HL-60 (cell line): ENCODE data around the gene EIF4EBP2.

Experiments
- DNase-seq, 2 experiments: peaks; one replicate each; pipeline ENCODE4 v3.0.0-alpha.2; 2010 to 2020; ENCODE audit warnings: low read depth in 1 of 2, low spot score in 1 of 2
- H3K27ac ChIP-seq: fragments of 250-450 bp; sonication (Bioruptor Pico); replicated peaks from 2 replicates; pipeline ENCODE4 v1.5.1; 2020; ENCODE audit warnings: mild to moderate bottlenecking, moderate library complexity
- H3K27me3 ChIP-seq: fragments of 250-450 bp; sonication (Bioruptor Pico); 2 replicates; pipeline ENCODE4 v1.5.1; 2021; ENCODE audit warnings: mild to moderate bottlenecking, moderate library complexity; ENCODE audit not compliant: insufficient read depth, poor library complexity, severe bottlenecking
- H3K4me3 ChIP-seq: replicated peaks from 2 replicates; pipeline ENCODE4 v1.5.1; 2011; ENCODE audit warnings: mild to moderate bottlenecking, control low read depth, low read length; ENCODE audit not compliant: insufficient read depth
- GABPA ChIP-seq: IDR thresholded peaks from 2 replicates; pipeline ENCODE4 v1.6.1; 2012; ENCODE audit warnings: low read depth
- POLR2AphosphoS5 ChIP-seq: IDR thresholded peaks from 2 replicates; pipeline ENCODE4 v1.6.1; 2012; ENCODE audit warnings: low read depth
- SPI1 ChIP-seq: IDR thresholded peaks from 2 replicates; pipeline ENCODE4 v1.6.1; 2012; ENCODE audit warnings: low read depth, mild to moderate bottlenecking, borderline replicate concordance
- TF ChIP-seq, protein P1 (sequence below): IDR thresholded peaks from one replicate; pipeline ENCODE4 v1.5.1; 2011; ENCODE audit warnings: low read length, control low read depth, inconsistent platforms; ENCODE audit not compliant: insufficient read depth
- TF ChIP-seq, protein P2 (sequence below): IDR thresholded peaks from 2 replicates; pipeline ENCODE4 v1.6.1; 2012; ENCODE audit warnings: low read depth; ENCODE audit not compliant: insufficient replicate concordance

Gene EIF4EBP2

DNA sequence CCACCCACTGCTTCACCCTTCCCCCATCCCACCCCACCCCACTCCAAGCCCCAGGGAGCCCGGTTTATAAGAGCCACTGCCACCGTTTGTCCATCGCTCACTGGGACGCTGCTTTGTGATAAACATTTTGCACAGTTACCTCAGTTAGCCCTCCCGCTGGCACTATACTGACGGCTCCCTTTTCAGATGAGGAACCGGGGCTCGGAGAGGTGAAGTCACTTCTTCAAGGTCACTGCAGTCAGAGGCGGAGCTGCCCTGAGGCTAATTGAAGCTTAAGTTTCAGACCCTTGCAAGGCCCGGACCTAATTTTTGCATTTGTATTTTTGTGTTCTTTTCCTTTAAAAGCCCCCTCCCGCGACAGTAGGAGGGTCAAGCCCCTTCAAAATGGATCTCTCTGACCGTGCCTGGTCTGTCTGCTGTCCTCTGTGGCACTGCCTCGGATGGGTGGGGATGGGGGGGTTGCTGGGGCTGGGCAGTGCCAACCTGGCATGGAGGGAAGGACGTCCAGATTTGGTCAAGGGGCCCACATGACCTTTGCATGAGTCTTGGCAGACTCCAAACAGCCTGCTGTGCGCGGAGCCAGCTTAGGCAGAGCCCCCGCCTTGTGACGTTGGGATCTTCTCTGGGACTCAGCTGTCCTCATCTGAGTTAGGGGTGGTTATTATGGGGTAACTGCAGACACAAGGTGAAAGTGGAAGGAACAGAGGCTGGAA is 55.3 kb downstream of the EIF4EBP2 start:
- Histone ChIP-seq H3K4me3 (no peak overlapping the region), H3K27me3 (peaks cover 13% of the 10 kb centered on the region), H3K27ac (no peak overlapping the region)
- TF ChIP-seq SPI1 (no peak), POLR2AphosphoS5 (no peak), GABPA (no peak)
- TF ChIP-seq, protein P1, sequence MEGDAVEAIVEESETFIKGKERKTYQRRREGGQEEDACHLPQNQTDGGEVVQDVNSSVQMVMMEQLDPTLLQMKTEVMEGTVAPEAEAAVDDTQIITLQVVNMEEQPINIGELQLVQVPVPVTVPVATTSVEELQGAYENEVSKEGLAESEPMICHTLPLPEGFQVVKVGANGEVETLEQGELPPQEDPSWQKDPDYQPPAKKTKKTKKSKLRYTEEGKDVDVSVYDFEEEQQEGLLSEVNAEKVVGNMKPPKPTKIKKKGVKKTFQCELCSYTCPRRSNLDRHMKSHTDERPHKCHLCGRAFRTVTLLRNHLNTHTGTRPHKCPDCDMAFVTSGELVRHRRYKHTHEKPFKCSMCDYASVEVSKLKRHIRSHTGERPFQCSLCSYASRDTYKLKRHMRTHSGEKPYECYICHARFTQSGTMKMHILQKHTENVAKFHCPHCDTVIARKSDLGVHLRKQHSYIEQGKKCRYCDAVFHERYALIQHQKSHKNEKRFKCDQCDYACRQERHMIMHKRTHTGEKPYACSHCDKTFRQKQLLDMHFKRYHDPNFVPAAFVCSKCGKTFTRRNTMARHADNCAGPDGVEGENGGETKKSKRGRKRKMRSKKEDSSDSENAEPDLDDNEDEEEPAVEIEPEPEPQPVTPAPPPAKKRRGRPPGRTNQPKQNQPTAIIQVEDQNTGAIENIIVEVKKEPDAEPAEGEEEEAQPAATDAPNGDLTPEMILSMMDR = no peak
- TF ChIP-seq, protein P2, sequence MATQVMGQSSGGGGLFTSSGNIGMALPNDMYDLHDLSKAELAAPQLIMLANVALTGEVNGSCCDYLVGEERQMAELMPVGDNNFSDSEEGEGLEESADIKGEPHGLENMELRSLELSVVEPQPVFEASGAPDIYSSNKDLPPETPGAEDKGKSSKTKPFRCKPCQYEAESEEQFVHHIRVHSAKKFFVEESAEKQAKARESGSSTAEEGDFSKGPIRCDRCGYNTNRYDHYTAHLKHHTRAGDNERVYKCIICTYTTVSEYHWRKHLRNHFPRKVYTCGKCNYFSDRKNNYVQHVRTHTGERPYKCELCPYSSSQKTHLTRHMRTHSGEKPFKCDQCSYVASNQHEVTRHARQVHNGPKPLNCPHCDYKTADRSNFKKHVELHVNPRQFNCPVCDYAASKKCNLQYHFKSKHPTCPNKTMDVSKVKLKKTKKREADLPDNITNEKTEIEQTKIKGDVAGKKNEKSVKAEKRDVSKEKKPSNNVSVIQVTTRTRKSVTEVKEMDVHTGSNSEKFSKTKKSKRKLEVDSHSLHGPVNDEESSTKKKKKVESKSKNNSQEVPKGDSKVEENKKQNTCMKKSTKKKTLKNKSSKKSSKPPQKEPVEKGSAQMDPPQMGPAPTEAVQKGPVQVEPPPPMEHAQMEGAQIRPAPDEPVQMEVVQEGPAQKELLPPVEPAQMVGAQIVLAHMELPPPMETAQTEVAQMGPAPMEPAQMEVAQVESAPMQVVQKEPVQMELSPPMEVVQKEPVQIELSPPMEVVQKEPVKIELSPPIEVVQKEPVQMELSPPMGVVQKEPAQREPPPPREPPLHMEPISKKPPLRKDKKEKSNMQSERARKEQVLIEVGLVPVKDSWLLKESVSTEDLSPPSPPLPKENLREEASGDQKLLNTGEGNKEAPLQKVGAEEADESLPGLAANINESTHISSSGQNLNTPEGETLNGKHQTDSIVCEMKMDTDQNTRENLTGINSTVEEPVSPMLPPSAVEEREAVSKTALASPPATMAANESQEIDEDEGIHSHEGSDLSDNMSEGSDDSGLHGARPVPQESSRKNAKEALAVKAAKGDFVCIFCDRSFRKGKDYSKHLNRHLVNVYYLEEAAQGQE = no peak
- DNase-seq = peak; percentile 14 to 39

DNA sequence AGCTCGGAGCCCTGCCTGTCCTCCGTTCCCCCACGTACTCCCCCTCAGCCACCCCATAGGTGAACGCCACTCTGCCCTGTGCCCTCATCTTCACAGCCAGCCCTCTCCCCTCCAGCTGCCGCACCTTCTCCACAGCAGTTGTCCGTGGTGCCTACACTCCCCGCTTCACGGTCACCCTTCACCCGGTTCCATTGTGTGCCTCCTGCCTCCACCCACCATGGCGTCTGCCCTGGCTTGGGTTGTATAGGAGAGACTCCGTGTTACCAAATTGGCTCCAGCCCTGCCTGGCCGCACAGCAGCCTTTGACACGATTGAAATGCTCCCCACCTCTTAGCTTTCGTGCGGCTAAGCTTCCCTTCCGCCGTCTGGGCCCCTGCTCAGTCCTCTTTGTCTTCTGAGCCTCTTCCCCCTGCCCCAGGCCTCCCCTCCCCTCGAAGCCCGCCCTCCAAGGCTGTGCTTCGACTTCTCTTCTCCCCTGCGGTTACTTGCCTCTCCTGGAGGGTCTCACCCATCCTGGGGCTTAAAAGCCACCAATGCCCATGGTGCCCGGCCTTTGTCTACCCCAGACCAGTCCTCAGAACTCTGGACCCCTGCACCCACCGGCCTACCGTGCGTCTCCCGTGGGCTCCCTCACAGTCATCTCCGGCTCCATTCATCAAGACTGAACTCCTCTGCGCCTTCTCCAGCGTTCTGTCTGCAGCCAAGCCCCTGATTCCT is 56.0 kb downstream of the EIF4EBP2 start:
- peaks cover 13% of the 10 kb centered on the region for H3K27me3 ChIP-seq
- H3K27ac ChIP-seq = no peak overlapping the region
- no peak for DNase-seq
- H3K4me3 ChIP-seq = no peak overlapping the region
- TF ChIP-seq, protein P2 = no peak
- TF ChIP-seq POLR2AphosphoS5 (no peak), GABPA (no peak), SPI1 (no peak)
- TF ChIP-seq, protein P1 = no peak

DNA sequence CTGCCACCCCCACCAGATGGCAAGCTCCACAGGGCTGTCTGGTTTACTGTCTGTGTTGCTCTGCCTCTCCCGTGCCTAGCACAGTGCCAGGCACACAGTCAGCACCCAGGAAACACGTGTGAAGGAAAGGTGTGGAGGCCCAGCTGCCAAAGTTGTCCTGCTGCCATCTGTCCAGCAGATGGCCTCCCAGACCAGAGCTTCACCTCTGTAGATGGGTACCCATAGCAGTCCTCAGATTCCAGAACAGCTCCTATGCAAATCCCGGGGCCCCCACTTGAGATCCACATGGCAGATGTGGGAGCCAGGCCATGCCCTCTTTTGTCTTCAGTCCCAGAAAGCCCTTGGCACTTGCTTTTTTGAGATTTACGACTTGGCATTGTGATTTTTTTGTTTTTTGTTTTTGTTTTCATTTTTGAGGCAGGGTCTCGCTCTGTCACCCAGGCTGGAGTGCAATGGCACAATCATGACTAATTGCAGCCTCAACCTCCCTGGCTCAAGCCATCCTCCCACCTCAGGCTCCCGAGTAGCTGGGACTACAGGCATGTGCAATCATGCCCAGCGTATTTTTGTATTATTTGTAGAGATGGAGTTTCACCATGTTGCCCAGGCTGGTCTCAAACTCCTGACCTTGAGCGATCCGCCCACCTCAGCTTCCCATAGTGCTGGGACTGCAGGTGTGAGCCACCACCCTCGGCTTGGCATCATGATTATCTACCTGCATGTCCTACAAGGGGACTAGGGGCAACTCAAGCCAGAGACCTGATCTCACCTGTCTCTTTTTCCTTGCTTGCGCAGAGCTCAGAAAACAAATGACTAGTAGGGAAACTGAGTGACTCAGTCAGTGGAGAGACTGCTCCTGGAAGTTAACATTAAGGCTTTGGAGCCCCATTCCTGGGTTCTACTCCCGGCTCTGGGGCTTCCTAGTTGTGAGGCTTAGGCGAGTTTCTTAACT is 57.7 kb downstream of the EIF4EBP2 start:
- peak in 1 of 2 experiments; percentile 55 for DNase-seq
- H3K4me3 ChIP-seq = no peak overlapping the region
- H3K27ac ChIP-seq = no peak overlapping the region

More for the DNA sequence above, 57.7 kb downstream of the EIF4EBP2 start:
- H3K27me3 ChIP-seq = peaks cover 13% of the 10 kb centered on the region
- TF ChIP-seq POLR2AphosphoS5 (no peak), GABPA (no peak), SPI1 (no peak)
- TF ChIP-seq, protein P2 = no peak
- TF ChIP-seq, protein P1 = peak; percentile 86
